SK-N-SH (cell line): ENCODE results near the gene CLIC4. TPM values are rescaled to one million over a fixed set of nuclear protein-coding genes. Genes with fewer than 3 reads are reported as not detected.
A peak's percentile ranks its signal among the peaks of the same experiment; 100 is the strongest.

Experiments used
- CTCF ChIA-PET: fragments of 300-600, 350-600 bp; formaldehyde crosslinking; extraction: SDS; loops from one replicate; lab custom pipeline; 2021; lab: Yijun Ruan, JAX
- POLR2A ChIA-PET: fragments of 350-600 bp; sonication (Branson Sonifier 250); formaldehyde crosslinking; extraction: SDS; loops from one replicate; lab custom pipeline; 2020; ENCODE audit warnings: antibody characterized with exemption, inconsistent platforms; lab: Yijun Ruan, JAX
- DNase-seq: peaks from one replicate; pipeline ENCODE4 v3.0.0; 2012
- H2AFZ ChIP-seq: fragments of 200-600 bp; sonication (generic); 2 replicates; pipeline ENCODE4 v1.8.1; 2016; ENCODE audit warnings: antibody characterized with exemption, mild to moderate bottlenecking, low read depth
- H3F3A ChIP-seq: fragments of 200-600 bp; sonication (generic); replicated peaks from 2 replicates; pipeline ENCODE3; 2016; ENCODE audit warnings: antibody characterized with exemption, mild to moderate bottlenecking; ENCODE audit not compliant: insufficient read depth
- H3K27ac ChIP-seq, 2 experiments: fragments of 200-500 bp in 1 of 2; fragments of 200-600 bp in 1 of 2; sonication (Bioruptor generic) in 1 of 2; sonication (generic), shearing (Covaris generic) in 1 of 2; 2 replicates each; pipeline versions ENCODE4 v1.5.1 to v1.6.1; 2014 to 2016; ENCODE audit warnings: low read depth in 2 of 2, inconsistent platforms in 1 of 2, low read length in 1 of 2, mild to moderate bottlenecking in 1 of 2, mixed read lengths in 1 of 2
- H3K27me3 ChIP-seq: fragments of 200-600 bp; sonication (generic), shearing (Covaris generic); 2 replicates; pipeline ENCODE4 v1.6.1; 2016; ENCODE audit warnings: mixed run types; ENCODE audit not compliant: insufficient read depth
- H3K36me3 ChIP-seq, 2 experiments: fragments of 200-500 bp in 1 of 2; fragments of 200-600 bp in 1 of 2; sonication (Bioruptor generic) in 1 of 2; sonication (generic) in 1 of 2; replicated peaks in 1 of 2; 2 replicates each; pipeline versions ENCODE3 to v1.5.1; 2014 to 2016; ENCODE audit warnings: low read length in 1 of 2, mild to moderate bottlenecking in 1 of 2; ENCODE audit not compliant: insufficient read depth in 2 of 2, control insufficient read depth in 1 of 2
- H3K4me1 ChIP-seq, 2 experiments: fragments of 200-500 bp in 1 of 2; fragments of 200-600 bp in 1 of 2; sonication (Bioruptor generic) in 1 of 2; sonication (generic), shearing (Covaris generic) in 1 of 2; 2 replicates each; pipeline versions ENCODE4 v1.5.1 to v1.6.1; 2014 to 2016; ENCODE audit warnings: low read depth in 1 of 2, low read length in 1 of 2, mixed run types in 1 of 2; ENCODE audit not compliant: insufficient read depth in 2 of 2, control insufficient read depth in 1 of 2
- H3K4me2 ChIP-seq: fragments of 200-600 bp; sonication (generic), shearing (Covaris generic); 2 replicates; pipeline ENCODE4 v1.6.1; 2017; ENCODE audit warnings: mixed run types
- H3K4me3 ChIP-seq, 2 experiments: fragments of 200-500 bp in 1 of 2; fragments of 200-600 bp in 1 of 2; sonication (Bioruptor generic) in 1 of 2; sonication (generic), shearing (Covaris generic) in 1 of 2; 2 replicates each; pipeline versions ENCODE4 v1.5.1 to v1.8.1; 2014 to 2016; ENCODE audit warnings: low read depth in 2 of 2, inconsistent platforms in 1 of 2, low read length in 1 of 2, mild to moderate bottlenecking in 1 of 2, mixed read lengths in 1 of 2, moderate library complexity in 1 of 2
- H3K79me2 ChIP-seq: fragments of 200-600 bp; sonication (generic); 2 replicates; pipeline ENCODE4 v1.8.1; 2017; ENCODE audit warnings: mild to moderate bottlenecking; ENCODE audit not compliant: insufficient read depth
- H3K9ac ChIP-seq: fragments of 200-600 bp; sonication (generic); 2 replicates; pipeline ENCODE4 v1.6.1; 2017; ENCODE audit warnings: mixed run types
- H3K9me2 ChIP-seq: fragments of 200-600 bp; sonication (generic); 2 replicates; pipeline ENCODE4 v1.6.1; 2017; ENCODE audit warnings: mixed run types
- H3K9me3 ChIP-seq: fragments of 200-600 bp; sonication (generic); 2 replicates; pipeline ENCODE4 v1.6.1; 2017; ENCODE audit warnings: mixed run types, mild to moderate bottlenecking, moderate library complexity
- H4K20me1 ChIP-seq: fragments of 200-600 bp; sonication (generic); 2 replicates; pipeline ENCODE4 v1.6.1; 2017; ENCODE audit warnings: mild to moderate bottlenecking, mixed run types; ENCODE audit not compliant: insufficient read depth
- CHD2 ChIP-seq: fragments of 150-350 bp; IDR thresholded peaks from 2 replicates; pipeline ENCODE4 v1.6.1; 2018; ENCODE audit warnings: low read length; ENCODE audit not compliant: partially characterized antibody
- CTCF ChIP-seq: fragments of 200-600 bp; sonication (generic); IDR thresholded peaks from 2 replicates; pipeline ENCODE4 v1.6.1; 2017; ENCODE audit warnings: antibody characterized with exemption, mild to moderate bottlenecking, moderate library complexity
- EZH2phosphoT487 ChIP-seq: fragments of 200-600 bp; sonication (generic); IDR thresholded peaks from 2 replicates; pipeline ENCODE4 v1.6.1; 2017; ENCODE audit warnings: low read depth, mixed run types, mild to moderate bottlenecking, antibody characterized with exemption, moderate library complexity, borderline replicate concordance
- FOSL2 ChIP-seq: IDR thresholded peaks from 2 replicates; pipeline ENCODE4 v1.4.0; 2012; ENCODE audit warnings: low read depth, mild to moderate bottlenecking, moderate library complexity, borderline replicate concordance
- FOXJ3 ChIP-seq: sonication (generic); formaldehyde crosslinking; IDR thresholded peaks from 2 replicates; pipeline ENCODE4 v1.5.1; 2020; ENCODE audit warnings: mild to moderate bottlenecking, missing genetic modification reagents
- JUND ChIP-seq: IDR thresholded peaks from 2 replicates; pipeline ENCODE4 v1.4.0; 2012
- PBX3 ChIP-seq: IDR thresholded peaks from 2 replicates; pipeline ENCODE4; 2012
- POLR2AphosphoS5 ChIP-seq: IDR thresholded peaks from 2 replicates; pipeline ENCODE4 v1.6.1; 2012; ENCODE audit warnings: low read depth, low read length
- RAD21 ChIP-seq: IDR thresholded peaks from 2 replicates; pipeline ENCODE4 v1.6.1; 2012; ENCODE audit warnings: mild to moderate bottlenecking, low read length
- RCOR1 ChIP-seq: fragments of 150-350 bp; IDR thresholded peaks from 2 replicates; pipeline ENCODE4 v1.6.1; 2017; ENCODE audit warnings: antibody characterized with exemption, low read length
- RFX5 ChIP-seq: IDR thresholded peaks from 2 replicates; pipeline ENCODE4 v1.6.1; 2012; ENCODE audit warnings: mild to moderate bottlenecking, improper control_type of control experiment, low read length
- SMC3 ChIP-seq: IDR thresholded peaks from 2 replicates; pipeline ENCODE4 v1.6.1; 2012; ENCODE audit warnings: low read depth, low read length, improper control_type of control experiment
- TCF12 ChIP-seq: IDR thresholded peaks from 2 replicates; pipeline ENCODE4 v1.4.0; 2012
- TEAD4 ChIP-seq: IDR thresholded peaks from 2 replicates; pipeline ENCODE4 v1.4.0; 2012; ENCODE audit warnings: mild to moderate bottlenecking, borderline replicate concordance; ENCODE audit not compliant: insufficient read depth
- WGBS: methylation state at CpG from one replicate; pipeline ENCODE4 v1.1.6; 2017; ENCODE audit warnings: low lambda C conversion rate; 5-methylcytosine and 5-hydroxymethylcytosine counted together
- polyA plus RNA-seq, 3 experiments: library from polyadenylated mRNA; depleted of rRNA; stranded (reverse); fragments of >200 nt; gene quantifications; 2 replicates each; pipeline ENCODE4 v1.2.3, GENCODE V29; 2012

CLIC4 gene
- polyA plus RNA-seq, 1 of the 3 experiments (the other 2 are of a cell fraction) = 66.4 TPM

GRCh38 chr1:24830680-24831272 is 85.5 kb downstream of the CLIC4 start:
- Histone ChIP-seq H3K9ac (peak overlapping the region; percentile 17; the same call in 1 of the 2 replicates), H3K79me2 (peaks cover 64% of the 10 kb centered on the region), H2AFZ (no peak overlapping the region), H3K9me2 (no peaks in the 10 kb centered on the region), H3K4me3 (peak overlapping the region in 1 of 2 experiments; percentile 18; a peak in 1 of 4 replicates), H4K20me1 (peaks cover 49% of the 10 kb centered on the region), H3F3A (peaks cover 22% of the 10 kb centered on the region), H3K4me1 (peaks cover 28 to 37% of the 10 kb centered on the region in 2 experiments), H3K4me2 (peak overlapping the region; percentile 46; the same call in 1 of the 2 replicates), H3K36me3 (peaks cover 0 to 24% of the 10 kb centered on the region in 2 experiments), H3K27ac (peak overlapping the region in 1 of 2 experiments; percentile 28; a peak in 1 of 4 replicates), H3K9me3 (no peaks in the 10 kb centered on the region), H3K27me3 (no peaks in the 10 kb centered on the region)
- DNase-seq = peak; percentile 53
- ChIA-PET POLR2A (interaction anchor here (0.6 to 1.1 kb wide), 4 partner anchors 73 to 142 kb away, joined by 3 to 4 read pairs (median 4); partner anchors contain the start of gene CLIC4), CTCF (interaction anchor here (0.6 to 9.6 kb wide), 63 partner anchors 8 to 681 kb away, joined by 3 to 206 read pairs (median 4); partner anchors contain the start of genes CLIC4, NIPAL3 and SRRM1)
- 65% methylated on average over 3 of the region's 3 CpGs for WGBS
- peak; percentile 94 for TF ChIP-seq CTCF
- peak; percentile 94 for TF ChIP-seq RAD21
- TF ChIP-seq SMC3 = peak; percentile 73
- TF ChIP-seq PBX3 = no peak

DNA sequence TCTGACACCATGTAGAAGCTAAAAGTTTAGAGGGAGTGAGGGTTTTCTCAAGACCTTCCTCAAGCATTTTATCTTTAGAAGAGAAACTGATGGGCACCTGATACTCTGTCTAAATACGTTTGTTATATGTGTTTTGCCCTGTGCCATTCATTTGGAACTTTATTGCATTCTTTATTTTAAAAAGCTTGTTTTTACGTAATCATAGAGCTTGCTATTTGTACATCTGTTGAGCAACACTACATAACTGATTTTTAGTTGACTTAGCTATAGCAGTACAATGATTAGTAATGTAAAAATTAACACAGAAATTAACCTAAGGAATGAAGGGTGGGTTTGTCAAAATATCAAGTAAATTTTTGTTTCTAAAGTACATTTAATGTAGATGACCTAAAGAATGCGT is 96.3 kb downstream of the CLIC4 start:
- POLR2A ChIA-PET = no interaction called here
- H3K9me3 ChIP-seq = no peaks in the 10 kb centered on the region
- H2AFZ ChIP-seq = no peak overlapping the region
- TF ChIP-seq RCOR1 (no peak), CTCF (no peak), TCF12 (no peak), RFX5 (no peak), EZH2phosphoT487 (no peak), POLR2AphosphoS5 (no peak), CHD2 (no peak), JUND (no peak), TEAD4 (no peak), FOXJ3 (CRISPR knock-in tag) (no peak), FOSL2 (no peak)
- TF ChIP-seq, all 33 proteins: peak for 0
- H3K27ac ChIP-seq = no peak overlapping the region
- no peak overlapping the region for H3K9ac ChIP-seq
- WGBS = 88% methylated on average over 3 of the region's 3 CpGs
- H3K27me3 ChIP-seq = no peaks in the 10 kb centered on the region
- H3F3A ChIP-seq = peaks cover 15% of the 10 kb centered on the region
- H3K4me2 ChIP-seq = no peak overlapping the region
- no peak for DNase-seq
- no peak overlapping the region for H3K4me3 ChIP-seq
- H3K36me3 ChIP-seq = peaks cover 32 to 65% of the 10 kb centered on the region in 2 experiments
- H3K9me2 ChIP-seq = no peaks in the 10 kb centered on the region
- H3K79me2 ChIP-seq = peaks cover 45% of the 10 kb centered on the region
- no peaks in the 10 kb centered on the region for H3K4me1 ChIP-seq
- peaks cover 18% of the 10 kb centered on the region for H4K20me1 ChIP-seq
- CTCF ChIA-PET = interaction anchor here (1.2 to 3.2 kb wide), 3 partner anchors 10 to 153 kb away, joined by 4 to 20 read pairs (median 11); no protein-coding TSS in a partner anchor
